Keratinocyte (primary cell): ENCODE measurements around the gene NCF2. TPM values are rescaled to one million over a fixed set of nuclear protein-coding genes. Genes with fewer than 3 reads are reported as not detected.

Experiments
- DNase-seq: peaks from one replicate; pipeline ENCODE4 v3.0.0-alpha.2; 2011; ENCODE audit warnings: low read depth, missing footprints, low spot score
- FAIRE-seq: peaks from 2 replicates; lab custom pipeline; 2011; peaks lifted over from hg19 to GRCh38; lab: Jason Lieb, UNC
- H2AFZ ChIP-seq: 2 replicates; pipeline ENCODE4 v1.6.0; 2012; ENCODE audit warnings: low read length, control low read depth, inconsistent platforms; ENCODE audit not compliant: control insufficient read depth
- H3K27ac ChIP-seq: 2 replicates; pipeline ENCODE4 v1.5.1; 2011; ENCODE audit warnings: low read length; ENCODE audit not compliant: control insufficient read depth, insufficient read depth
- H3K27me3 ChIP-seq: 3 replicates; pipeline ENCODE4 v1.6.0; 2011; ENCODE audit warnings: low read length; ENCODE audit not compliant: control insufficient read depth, insufficient read depth; ENCODE audit errors: extremely low read depth
- H3K36me3 ChIP-seq, 2 experiments: 2 replicates in 1 of 2; 3 replicates in 1 of 2; pipeline ENCODE4 v1.5.1; 2011; ENCODE audit warnings: low read length in 2 of 2, mild to moderate bottlenecking in 1 of 2; ENCODE audit not compliant: control insufficient read depth in 2 of 2, insufficient read depth in 2 of 2; ENCODE audit errors: extremely low read depth in 1 of 2
- H3K4me1 ChIP-seq: 3 replicates; pipeline ENCODE4 v1.5.1; 2011; ENCODE audit warnings: low read length; ENCODE audit not compliant: control insufficient read depth, insufficient read depth; ENCODE audit errors: extremely low read depth
- H3K4me2 ChIP-seq: 3 replicates; pipeline ENCODE4 v1.6.0; 2011; ENCODE audit warnings: low read depth, low read length; ENCODE audit not compliant: control insufficient read depth, insufficient read depth; ENCODE audit errors: extremely low read depth
- H3K4me3 ChIP-seq, 3 experiments: fragments of 200-600 bp in 1 of 3; sonication (generic) in 1 of 3; 2 replicates in 2 of 3; 3 replicates in 1 of 3; pipeline ENCODE4 v1.5.1; 2011 to 2016; ENCODE audit warnings: low read length in 3 of 3, mild to moderate bottlenecking in 3 of 3, control low read depth in 2 of 3, inconsistent platforms in 1 of 3, low read depth in 1 of 3, mixed read lengths in 1 of 3, mixed run types in 1 of 3, moderate library complexity in 1 of 3; ENCODE audit not compliant: control insufficient read depth in 2 of 3, insufficient read depth in 2 of 3; ENCODE audit errors: extremely low read depth in 1 of 3
- H3K79me2 ChIP-seq: 2 replicates; pipeline ENCODE4 v1.6.0; 2012; ENCODE audit warnings: low read length; ENCODE audit not compliant: control insufficient read depth, insufficient read depth
- H3K9ac ChIP-seq: 3 replicates; pipeline ENCODE4 v1.6.0; 2011; ENCODE audit warnings: low read length; ENCODE audit not compliant: control insufficient read depth, insufficient read depth; ENCODE audit errors: extremely low read depth
- H3K9me1 ChIP-seq: 3 replicates; pipeline ENCODE4 v1.6.0; 2011; ENCODE audit warnings: low read length; ENCODE audit not compliant: control insufficient read depth, insufficient read depth; ENCODE audit errors: extremely low read depth
- H3K9me3 ChIP-seq: 2 replicates; pipeline ENCODE4 v1.5.1; 2012; ENCODE audit warnings: low read depth, low read length; ENCODE audit not compliant: control insufficient read depth
- H4K20me1 ChIP-seq: 3 replicates; pipeline ENCODE4 v1.6.0; 2011; ENCODE audit warnings: low read length; ENCODE audit not compliant: control insufficient read depth, insufficient read depth; ENCODE audit errors: extremely low read depth
- CTCF ChIP-seq, 3 experiments: IDR thresholded peaks in 1 of 3; conservative IDR thresholded peaks in 1 of 3; optimal IDR thresholded peaks in 1 of 3; 2 replicates in 2 of 3; 3 replicates in 1 of 3; pipeline versions ENCODE3 to v1.5.1; 2011; ENCODE audit warnings: low read length in 3 of 3, mild to moderate bottlenecking in 3 of 3, moderate library complexity in 2 of 3, control low read depth in 1 of 3, inconsistent platforms in 1 of 3; ENCODE audit not compliant: insufficient read depth in 2 of 3; ENCODE audit errors: extremely low read depth in 1 of 3
- EZH2 ChIP-seq: IDR thresholded peaks from one replicate; pipeline ENCODE4 v1.6.1; 2012; ENCODE audit warnings: inconsistent platforms, mild to moderate bottlenecking, low read length, moderate library complexity
- dilution Hi-C: fragments of 300-500 bp; cut with MboI; formaldehyde crosslinking; loops from one replicate; pipeline ENCODE4 v1.7.0; 2020; ENCODE audit warnings: low sequenced_read_pairs; ENCODE audit not compliant: extremely low pct_ligation_motif_present
- polyA plus RNA-seq, 5 experiments: library from polyadenylated mRNA; depleted of rRNA in 3 of 5; stranded (reverse) in 3 of 5; stranded (forward) in 1 of 5; unstranded in 1 of 5; fragments of >200 nt; gene quantifications; 1 replicate in 1 of 5; 2 replicates in 3 of 5; 3 replicates in 1 of 5; pipeline versions ENCODE4 v1.2.1 to v1.2.3, GENCODE V29; 2011 to 2012; ENCODE audit warnings: missing spikeins in 2 of 5, low read depth in 1 of 5, low replicate concordance in 1 of 5

NCF2 gene
- polyA plus RNA-seq, 1 donor (not counting 4 experiments of a cell fraction or from before 2014, with no cell fraction given) = 9.2 TPM

GRCh38 chr1:183569141-183569540, 21.1 kb downstream of the NCF2 start:
- dilution Hi-C loops = no loop called here
- H3K27ac ChIP-seq = no peak overlapping the region

GRCh38 chr1:183568176-183569021, 21.9 kb downstream of the NCF2 start:
- H3K4me3 ChIP-seq = no peak overlapping the region
- dilution Hi-C loops = no loop called here
- H3K27ac ChIP-seq = no peak overlapping the region
- H3K9ac ChIP-seq = no peak overlapping the region
- no peak overlapping the region for H2AFZ ChIP-seq
- H3K27me3 ChIP-seq = no peaks in the 10 kb centered on the region
- H3K9me3 ChIP-seq = no peaks in the 10 kb centered on the region
- FAIRE-seq (no peak), DNase-seq (no peak)
- peaks cover 0 to 2% of the 10 kb centered on the region in 2 experiments for H3K36me3 ChIP-seq
- no peaks in the 10 kb centered on the region for H3K79me2 ChIP-seq
- no peaks in the 10 kb centered on the region for H3K9me1 ChIP-seq
- no peak for TF ChIP-seq CTCF (optimal IDR thresholded peaks at IDR 0.05 in 1 of 3, IDR thresholded peaks at IDR 0.05 in 1 of 3, conservative IDR thresholded peaks at IDR 0.05 in 1 of 3; ENCODE audit: extremely low read depth in 1 of 3, insufficient read depth in 2 of 3, low read length in 3 of 3)
- no peak for TF ChIP-seq EZH2
- H3K4me1 ChIP-seq = peaks cover 12% of the 10 kb centered on the region
- no peak overlapping the region for H3K4me2 ChIP-seq
- H4K20me1 ChIP-seq = no peaks in the 10 kb centered on the region

More at GRCh38 chr1:183569141-183569540, 21.1 kb downstream of the NCF2 start:
- Histone ChIP-seq H3K4me1 (peaks cover 12% of the 10 kb centered on the region), H3K9me3 (no peaks in the 10 kb centered on the region), H4K20me1 (no peaks in the 10 kb centered on the region), H3K79me2 (no peaks in the 10 kb centered on the region), H3K27me3 (no peaks in the 10 kb centered on the region), H3K36me3 (peaks cover 0 to 2% of the 10 kb centered on the region in 2 experiments), H3K9ac (no peak overlapping the region), H3K4me3 (no peak overlapping the region), H2AFZ (no peak overlapping the region), H3K9me1 (no peaks in the 10 kb centered on the region), H3K4me2 (no peak overlapping the region)
- no peak for FAIRE-seq
- DNase-seq = no peak
- TF ChIP-seq EZH2 = no peak
- no peak for TF ChIP-seq CTCF (optimal IDR thresholded peaks at IDR 0.05 in 1 of 3, IDR thresholded peaks at IDR 0.05 in 1 of 3, conservative IDR thresholded peaks at IDR 0.05 in 1 of 3; ENCODE audit: extremely low read depth in 1 of 3, insufficient read depth in 2 of 3, low read length in 3 of 3)
